HepG2 (cell line): ENCODE measurements around the gene UTF1. TPM values are rescaled to one million over a fixed set of nuclear protein-coding genes. Genes with fewer than 3 reads are reported as not detected.
A peak's percentile ranks its signal among the peaks of the same experiment; 100 is the strongest.

Source experiments
- ATAC-seq: fragments of 200-7000 bp; cut with Tn5 transposase; 3 replicates; pipeline ENCODE4 v1.9.1; 2020; ENCODE audit warnings: mild to moderate bottlenecking, moderate library complexity
- BruUV-seq: library from RNA; stranded (reverse); fragments of 400-500 nt; replicated peaks from 2 replicates; lab custom pipeline; 2021; lab: Mats Ljungman, UMichigan
- CTCF ChIA-PET: fragments of 300-600 bp; formaldehyde crosslinking; extraction: SDS; loops from one replicate; lab custom pipeline; 2021; ENCODE audit warnings: low total read pairs, inconsistent platforms, low intra/inter-chr PET ratio; lab: Yijun Ruan, JAX
- POLR2A ChIA-PET: fragments of 350-600 bp; sonication (Branson Sonifier 250); formaldehyde crosslinking; loops from one replicate; lab custom pipeline; 2020; ENCODE audit warnings: antibody characterized with exemption, inconsistent platforms; lab: Yijun Ruan, JAX
- DNase-seq: peaks from one replicate; pipeline ENCODE4 v3.0.0-alpha.2; 2015; ENCODE audit warnings: low spot score
- FAIRE-seq: peaks from 3 replicates; lab custom pipeline; 2011; peaks lifted over from hg19 to GRCh38; lab: Jason Lieb, UNC
- H2AFZ ChIP-seq: one replicate; pipeline ENCODE4 v1.6.1; 2011; ENCODE audit warnings: low read length, inconsistent platforms
- H3K27ac ChIP-seq: fragments of 300-600 bp; 3 replicates; pipeline ENCODE4 v1.8.0; 2011; ENCODE audit warnings: mixed run types, mild to moderate bottlenecking, mixed read lengths, low read length, inconsistent platforms; ENCODE audit not compliant: insufficient read depth; ENCODE audit errors: extremely low read length
- H3K27me3 ChIP-seq, 2 experiments: fragments of 200-600 bp in 1 of 2; 2 replicates in 1 of 2; 3 replicates in 1 of 2; pipeline versions ENCODE4 v1.6.0 to v1.8.0; 2011; ENCODE audit warnings: low read length in 2 of 2, mild to moderate bottlenecking in 2 of 2, moderate library complexity in 2 of 2, inconsistent platforms in 1 of 2; ENCODE audit not compliant: insufficient read depth in 2 of 2, control insufficient read depth in 1 of 2
- H3K36me3 ChIP-seq, 2 experiments: fragments of 200-600 bp in 1 of 2; replicated peaks in 1 of 2; 2 replicates in 1 of 2; 3 replicates in 1 of 2; pipeline versions ENCODE4 v1.5.1 to v1.8.0; 2011; ENCODE audit warnings: low read length in 2 of 2, inconsistent platforms in 1 of 2; ENCODE audit not compliant: insufficient read depth in 2 of 2, control insufficient read depth in 1 of 2
- H3K4me1 ChIP-seq: 2 replicates; pipeline ENCODE4 v1.5.1; 2012; ENCODE audit warnings: low read length, inconsistent platforms; ENCODE audit not compliant: insufficient read depth
- H3K4me2 ChIP-seq: 2 replicates; pipeline ENCODE4 v1.6.0; 2011; ENCODE audit warnings: low read depth, low read length, inconsistent platforms
- H3K4me3 ChIP-seq, 3 experiments: fragments of 200-600 bp in 1 of 3; sonication (generic), shearing (Covaris generic) in 1 of 3; replicated peaks in 1 of 3; 2 replicates each; pipeline ENCODE4 v1.5.1; 2011 to 2016; ENCODE audit warnings: low read length in 3 of 3, inconsistent platforms in 2 of 3, low read depth in 2 of 3, mild to moderate bottlenecking in 2 of 3, control low read depth in 1 of 3, mixed read lengths in 1 of 3; ENCODE audit not compliant: insufficient read depth in 1 of 3
- H3K79me2 ChIP-seq: one replicate; pipeline ENCODE4 v1.6.1; 2011; ENCODE audit warnings: low read length, inconsistent platforms; ENCODE audit not compliant: insufficient read depth
- H3K9ac ChIP-seq: 2 replicates; pipeline ENCODE4 v1.6.0; 2011; ENCODE audit warnings: mild to moderate bottlenecking, low read depth, low read length, inconsistent platforms; ENCODE audit not compliant: insufficient read depth
- H3K9me3 ChIP-seq: 2 replicates; pipeline ENCODE4 v1.5.1; 2012; ENCODE audit warnings: mild to moderate bottlenecking, low read length
- H4K20me1 ChIP-seq: 2 replicates; pipeline ENCODE4 v1.6.0; 2011; ENCODE audit warnings: inconsistent platforms, mild to moderate bottlenecking, low read length, moderate library complexity; ENCODE audit not compliant: insufficient read depth
- KLF11 ChIP-seq: IDR thresholded peaks from 2 replicates; pipeline ENCODE4 v1.6.1; 2016; ENCODE audit warnings: missing compliant biosample characterization
- MAFK ChIP-seq, 2 experiments: IDR thresholded peaks in 1 of 2; conservative IDR thresholded peaks in 1 of 2; 2 replicates each; pipeline ENCODE4 v1.6.1; 2011; ENCODE audit warnings: improper control_type of control experiment in 2 of 2, low read length in 2 of 2
- MIER2 ChIP-seq: IDR thresholded peaks from 2 replicates; pipeline ENCODE4 v1.6.1; 2016; ENCODE audit warnings: missing biosample characterization, missing genetic modification reagents
- NBN ChIP-seq: fragments of 450-650 bp; conservative IDR thresholded peaks from 2 replicates; pipeline ENCODE4 v1.6.1; 2017
- RBM22 ChIP-seq: fragments of 200-400 bp; formaldehyde crosslinking; optimal IDR thresholded peaks from 2 replicates; pipeline ENCODE3; 2017; ENCODE audit warnings: mild to moderate bottlenecking, low read length, moderate library complexity
- ZFAT ChIP-seq: sonication (generic); formaldehyde crosslinking; conservative IDR thresholded peaks from 2 replicates; pipeline ENCODE4 v1.8.1; 2023; ENCODE audit warnings: missing genetic modification reagents, inconsistent platforms
- ZMAT5 ChIP-seq: sonication (generic); formaldehyde crosslinking; IDR thresholded peaks from 2 replicates; pipeline ENCODE4 v1.5.0; 2020; ENCODE audit warnings: mild to moderate bottlenecking, low read depth, missing genetic modification reagents, borderline replicate concordance
- ZNF143 ChIP-seq: sonication (generic); formaldehyde crosslinking; IDR thresholded peaks from 2 replicates; pipeline ENCODE4 v1.4.0; 2020; ENCODE audit warnings: missing genetic modification reagents
- ZNF232 ChIP-seq: sonication (generic); formaldehyde crosslinking; IDR thresholded peaks from 2 replicates; pipeline ENCODE4 v1.4.0; 2020; ENCODE audit warnings: missing genetic modification reagents, borderline replicate concordance
- ZNF33B ChIP-seq: sonication (generic); formaldehyde crosslinking; IDR thresholded peaks from 2 replicates; pipeline ENCODE4 v1.5.1; 2020; ENCODE audit warnings: mild to moderate bottlenecking, missing genetic modification reagents
- ZNF460 ChIP-seq: sonication (generic); formaldehyde crosslinking; IDR thresholded peaks from 2 replicates; pipeline ENCODE4 v1.5.1; 2020; ENCODE audit warnings: missing genetic modification reagents, mild to moderate bottlenecking, borderline replicate concordance
- WGBS: methylation state at CpG from one replicate; pipeline ENCODE4 v1.1.6; 2017; ENCODE audit warnings: low lambda C conversion rate; 5-methylcytosine and 5-hydroxymethylcytosine counted together
- in situ Hi-C: cut with HindIII; loops from 2 replicates; pipeline ENCODE4 v1.10.0; 2017; ENCODE audit warnings: low pct_unique_long_range_greater_than_20kb; ENCODE audit not compliant: extremely low pct_ligation_motif_present
- intact Hi-C: fragments of 100-400 bp; cut with micrococcal nuclease; formaldehyde crosslinking; loops from one replicate; pipeline ENCODE4 v1.10.0; 2022; ENCODE audit not compliant: unreplicated experiment
- polyA plus RNA-seq, 8 experiments: library from polyadenylated mRNA; depleted of rRNA in 3 of 8; stranded (reverse) in 7 of 8; unstranded in 1 of 8; fragments of >200 nt; fragmentation: Illumina TruSeq in 4 of 8; extraction: Trizol in 4 of 8; gene quantifications; 2 replicates each; pipeline versions ENCODE4 v1.2.1 to v1.2.3, GENCODE V29; 2011 to 2016; ENCODE audit warnings: low read depth in 4 of 8, missing spikeins in 1 of 8, mixed read lengths in 1 of 8; ENCODE audit not compliant: insufficient read depth in 1 of 8
- total RNA-seq, 5 experiments: library from RNA; depleted of rRNA; stranded (reverse); fragments of >200 nt; fragmentation: Illumina TruSeq; extraction: Trizol; gene quantifications; 2 replicates each; pipeline ENCODE4 v1.2.3, GENCODE V29; 2016; ENCODE audit warnings: low read depth in 1 of 5
- TF ChIP-seq, protein P1 (sequence below): sonication (generic); formaldehyde crosslinking; IDR thresholded peaks from 2 replicates; pipeline ENCODE4 v1.5.0; 2020; ENCODE audit warnings: mild to moderate bottlenecking, missing genetic modification reagents

UTF1 gene
- total and polyA plus RNA-seq, 2 of the 13 experiments (the other 11 are each of a cell fraction or from before 2014, with no cell fraction given), result not detected

- 20% methylated on average over 1 of the region's 12 CpGs for WGBS
- Histone ChIP-seq H4K20me1 (no peaks in the 10 kb centered on the region), H3K27ac (no peak overlapping the region), H3K36me3 (no peaks in the 10 kb centered on the region)
- intact Hi-C loops (no loop called here), in situ Hi-C loops (no loop called here)
- CTCF ChIA-PET, result no interaction called here
- ATAC-seq, result peak; percentile 15
- no peak for TF ChIP-seq ZNF460 (CRISPR knock-in tag)
- TF ChIP-seq, protein P1, sequence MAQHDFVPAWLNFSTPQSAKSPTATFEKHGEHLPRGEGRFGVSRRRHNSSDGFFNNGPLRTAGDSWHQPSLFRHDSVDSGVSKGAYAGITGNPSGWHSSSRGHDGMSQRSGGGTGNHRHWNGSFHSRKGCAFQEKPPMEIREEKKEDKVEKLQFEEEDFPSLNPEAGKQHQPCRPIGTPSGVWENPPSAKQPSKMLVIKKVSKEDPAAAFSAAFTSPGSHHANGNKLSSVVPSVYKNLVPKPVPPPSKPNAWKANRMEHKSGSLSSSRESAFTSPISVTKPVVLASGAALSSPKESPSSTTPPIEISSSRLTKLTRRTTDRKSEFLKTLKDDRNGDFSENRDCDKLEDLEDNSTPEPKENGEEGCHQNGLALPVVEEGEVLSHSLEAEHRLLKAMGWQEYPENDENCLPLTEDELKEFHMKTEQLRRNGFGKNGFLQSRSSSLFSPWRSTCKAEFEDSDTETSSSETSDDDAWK, result no peak
- TF ChIP-seq RBM22, result no peak
- no peak for TF ChIP-seq MIER2
- no peak for TF ChIP-seq NBN
- no peak for TF ChIP-seq ZNF232
- no peak for TF ChIP-seq ZNF143 (CRISPR knock-in tag)
- no peak for TF ChIP-seq MAFK (conservative IDR thresholded peaks at IDR 0.05 in 1 of 2, IDR thresholded peaks at IDR 0.05 in 1 of 2; ENCODE audit: low read length in 2 of 2)
- TF ChIP-seq ZMAT5 (CRISPR knock-in tag), result no peak
- TF ChIP-seq ZFAT (CRISPR knock-in tag), result no peak
- TF ChIP-seq KLF11, result no peak
- no peak for TF ChIP-seq ZNF33B (CRISPR knock-in tag)
- TF ChIP-seq, all 625 proteins: peak for 0
- FAIRE-seq (no peak), DNase-seq (no peak)
- Histone ChIP-seq H3K9me3 (no peaks in the 10 kb centered on the region), H3K4me3 (no peak overlapping the region), H3K4me1 (peaks cover 33% of the 10 kb centered on the region), H3K79me2 (no peaks in the 10 kb centered on the region), H3K9ac (no peak overlapping the region), H2AFZ (no peak overlapping the region), H3K27me3 (peaks cover 22 to 65% of the 10 kb centered on the region in 2 experiments), H3K4me2 (no peak overlapping the region; the same call in 1 of the 2 replicates)
- POLR2A ChIA-PET, result no interaction called here
- BruUV-seq, result no TSS peak
These were observed 18.3 kb downstream of the UTF1 start for GRCh38 chr10:133248334-133248715.
